C1 segment of cervical spinal cord (tissue), 14 donors: Measurements from ENCODE around the gene ANKRD44.

Experiments used
- DNase-seq, 14 donors: peaks; one replicate each; lab custom pipeline; 2025; lab: John Stamatoyannopoulos, UW

Gene ANKRD44

GRCh38 chr2:197322143-197322542 lies 11.6 kb upstream of the ANKRD44 start:
- no peak for DNase-seq

GRCh38 chr2:197315371-197315770 lies 4.8 kb upstream of the ANKRD44 start:
- no peak for DNase-seq

- DNase-seq, result no peak
Measured at GRCh38 chr2:197312186-197312585, 1.6 kb upstream of the ANKRD44 start.

GRCh38 chr2:197311421-197312033 lies 947 bp upstream of the ANKRD44 start:
- DNase-seq, result no peak

GRCh38 chr2:197310987-197311420 lies 424 bp upstream of the ANKRD44 start:
- DNase-seq, result peak in 2 of 14 donors; percentile 42 to 53

- peak in 10 of 14 donors; percentile 28 to 68 (median 49) for DNase-seq
Measured at GRCh38 chr2:197309691-197310231, 819 bp downstream of the ANKRD44 start.

- DNase-seq, result peak in 4 of 14 donors; percentile 42 to 66 (median 49)
Measured at GRCh38 chr2:197308996-197309690, 1.4 kb downstream of the ANKRD44 start.

- no peak for DNase-seq
Measured at GRCh38 chr2:197308585-197308984, 2.0 kb downstream of the ANKRD44 start.

- DNase-seq, result peak in 2 of 14 donors; percentile 17 to 42
Measured at GRCh38 chr2:197307933-197308521, 2.6 kb downstream of the ANKRD44 start.

- DNase-seq, result peak in 2 of 14 donors; percentile 14 to 38
Measured at GRCh38 chr2:197307236-197307932, 3.2 kb downstream of the ANKRD44 start.

GRCh38 chr2:197306696-197307040 lies 3.9 kb downstream of the ANKRD44 start:
- peak in 11 of 14 donors; percentile 17 to 94 (median 47) for DNase-seq

- no peak for DNase-seq
Measured at GRCh38 chr2:197306024-197306695, 4.4 kb downstream of the ANKRD44 start.

- no peak for DNase-seq
Measured at GRCh38 chr2:197304556-197305011, 6.0 kb downstream of the ANKRD44 start.

- no peak for DNase-seq
Measured at GRCh38 chr2:197300139-197300538, 10.4 kb downstream of the ANKRD44 start.

- no peak for DNase-seq
Measured at GRCh38 chr2:197298609-197299008, 12.0 kb downstream of the ANKRD44 start.

- no peak for DNase-seq
Measured at GRCh38 chr2:197297772-197298318, 12.7 kb downstream of the ANKRD44 start.

GRCh38 chr2:197297266-197297665 lies 13.3 kb downstream of the ANKRD44 start:
- DNase-seq, result no peak

GRCh38 chr2:197296835-197297234 lies 13.7 kb downstream of the ANKRD44 start:
- no peak for DNase-seq

- DNase-seq, result no peak
Measured at GRCh38 chr2:197294260-197294659, 16.3 kb downstream of the ANKRD44 start.

- DNase-seq, result no peak
Measured at GRCh38 chr2:197293252-197294007, 17.1 kb downstream of the ANKRD44 start.
